ENCODE data around the gene FGD2. TPM values are rescaled to one million over a fixed set of nuclear protein-coding genes. Genes with fewer than 3 reads are reported as not detected.

FGD2 gene
- total and polyA plus RNA-seq, 9 of the 15 experiments (the other 6 are each of a cell fraction or from before 2014, with no cell fraction given): 0.09 TPM; not detected in 8

GRCh38 chr6:37061157-37061804 is 55.8 kb downstream of the FGD2 start (continued):
- no peak for TF ChIP-seq ZBTB40 (IDR thresholded peaks at IDR 0.05)
- TF ChIP-seq ZBTB40 (CRISPR knock-in tag; IDR thresholded peaks at IDR 0.05): no peak
- TF ChIP-seq ETV1 (tag; conservative IDR thresholded peaks at IDR 0.05; ENCODE audit: low read depth): no peak; the same call in 1 of the 2 replicates
- TF ChIP-seq SIN3B (IDR thresholded peaks at IDR 0.05; ENCODE audit: low read depth): no peak
- TF ChIP-seq DNMT1 (IDR thresholded peaks at IDR 0.05): no peak
- TF ChIP-seq KLF1 (tag; IDR thresholded peaks at IDR 0.05): no peak
- no peak for TF ChIP-seq CBX5 (IDR thresholded peaks at IDR 0.05; ENCODE audit: borderline replicate concordance, low read depth)
- TF ChIP-seq ZFX (CRISPR knock-in tag; IDR thresholded peaks at IDR 0.05): peak; percentile 28; the same call in 1 of the 2 replicates
- no peak for TF ChIP-seq FOXO4 (CRISPR knock-in tag; IDR thresholded peaks at IDR 0.05)
- TF ChIP-seq GTF2B (IDR thresholded peaks at IDR 0.05; ENCODE audit: extremely low read depth, insufficient read length): no peak
- no peak for TF ChIP-seq ATF6 (CRISPR knock-in tag; IDR thresholded peaks at IDR 0.05)
- TF ChIP-seq TEAD2 (tag; IDR thresholded peaks at IDR 0.05): no peak
- TF ChIP-seq NR3C1 (CRISPR knock-in tag; IDR thresholded peaks at IDR 0.05): no peak
- 0 out of 2 replicates have a peak, but pooled peaks have one; percentile 32 for TF ChIP-seq ARID1B (IDR thresholded peaks at IDR 0.05)
- TF ChIP-seq ADNP (tag; IDR thresholded peaks at IDR 0.05): no peak
- no peak for TF ChIP-seq ZNF384 (IDR thresholded peaks at IDR 0.05; ENCODE audit: low read depth, low read length)
